Neutrophil (primary cell): ENCODE data around the gene SLC34A3.
A peak's percentile ranks its signal among the peaks of the same experiment; 100 is the strongest.

Source experiments
- H3K27ac ChIP-seq: fragments of 200-600 bp; sonication (generic); 2 replicates; pipeline ENCODE4 v1.5.1; 2016; ENCODE audit warnings: mild to moderate bottlenecking, moderate library complexity
- H3K27me3 ChIP-seq: fragments of 200-600 bp; sonication (generic); 2 replicates; pipeline ENCODE4 v1.6.0; 2016; ENCODE audit warnings: mild to moderate bottlenecking
- H3K36me3 ChIP-seq: fragments of 200-600 bp; sonication (generic); 2 replicates; pipeline ENCODE4 v1.5.1; 2017
- H3K4me1 ChIP-seq, 2 experiments: fragments of 200-600 bp in 1 of 2; sonication (generic) in 1 of 2; 1 replicate in 1 of 2; 2 replicates in 1 of 2; pipeline versions ENCODE4 v1.5.1 to v1.6.1; 2013 to 2016; ENCODE audit warnings: low read depth in 1 of 2, low read length in 1 of 2, mild to moderate bottlenecking in 1 of 2, moderate library complexity in 1 of 2; ENCODE audit not compliant: control insufficient read depth in 1 of 2, insufficient read depth in 1 of 2
- H3K4me3 ChIP-seq, 2 experiments: fragments of 200-600 bp in 1 of 2; sonication (generic) in 1 of 2; 1 replicate in 1 of 2; 2 replicates in 1 of 2; pipeline ENCODE4 v1.5.1; 2013 to 2016; ENCODE audit warnings: low read depth in 1 of 2, low read length in 1 of 2, mild to moderate bottlenecking in 1 of 2, moderate library complexity in 1 of 2
- H3K9me3 ChIP-seq: fragments of 200-600 bp; sonication (generic); 2 replicates; pipeline ENCODE4 v1.5.1; 2016
- TF ChIP-seq, protein P1 (sequence below): fragments of 200-600 bp; sonication (generic); IDR thresholded peaks from 2 replicates; pipeline ENCODE4 v1.5.1; 2016; ENCODE audit warnings: antibody characterized with exemption

The SLC34A3 gene

GRCh38 chr9:137198051-137198901 is 32.4 kb upstream of the SLC34A3 start:
- Histone ChIP-seq H3K27me3 (peaks cover 15% of the 10 kb centered on the region), H3K27ac (no peak overlapping the region), H3K9me3 (no peaks in the 10 kb centered on the region), H3K4me1 (peaks cover 14 to 18% of the 10 kb centered on the region in 2 experiments), H3K4me3 (no peak overlapping the region), H3K36me3 (no peaks in the 10 kb centered on the region)
- TF ChIP-seq, protein P1, sequence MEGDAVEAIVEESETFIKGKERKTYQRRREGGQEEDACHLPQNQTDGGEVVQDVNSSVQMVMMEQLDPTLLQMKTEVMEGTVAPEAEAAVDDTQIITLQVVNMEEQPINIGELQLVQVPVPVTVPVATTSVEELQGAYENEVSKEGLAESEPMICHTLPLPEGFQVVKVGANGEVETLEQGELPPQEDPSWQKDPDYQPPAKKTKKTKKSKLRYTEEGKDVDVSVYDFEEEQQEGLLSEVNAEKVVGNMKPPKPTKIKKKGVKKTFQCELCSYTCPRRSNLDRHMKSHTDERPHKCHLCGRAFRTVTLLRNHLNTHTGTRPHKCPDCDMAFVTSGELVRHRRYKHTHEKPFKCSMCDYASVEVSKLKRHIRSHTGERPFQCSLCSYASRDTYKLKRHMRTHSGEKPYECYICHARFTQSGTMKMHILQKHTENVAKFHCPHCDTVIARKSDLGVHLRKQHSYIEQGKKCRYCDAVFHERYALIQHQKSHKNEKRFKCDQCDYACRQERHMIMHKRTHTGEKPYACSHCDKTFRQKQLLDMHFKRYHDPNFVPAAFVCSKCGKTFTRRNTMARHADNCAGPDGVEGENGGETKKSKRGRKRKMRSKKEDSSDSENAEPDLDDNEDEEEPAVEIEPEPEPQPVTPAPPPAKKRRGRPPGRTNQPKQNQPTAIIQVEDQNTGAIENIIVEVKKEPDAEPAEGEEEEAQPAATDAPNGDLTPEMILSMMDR: no peak

DNA sequence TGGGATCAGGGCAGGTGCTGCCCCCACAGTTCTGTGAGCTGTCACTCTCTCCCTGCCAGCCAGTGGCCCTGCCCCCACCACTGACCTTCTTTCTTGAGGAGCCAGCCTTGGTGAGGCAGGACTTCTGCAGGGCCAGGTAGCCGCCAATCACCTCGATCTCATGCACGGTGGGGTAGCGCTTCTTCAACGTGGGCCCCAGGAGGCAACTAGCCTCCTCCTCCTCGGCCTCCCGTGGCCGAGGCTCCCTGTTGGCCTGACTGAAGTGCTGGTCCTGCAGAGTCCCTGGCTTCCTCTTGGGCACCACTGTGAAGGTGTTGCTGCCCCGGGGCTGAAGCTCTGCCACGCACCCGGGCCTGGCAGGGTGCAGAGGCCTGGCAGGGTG is 31.8 kb upstream of the SLC34A3 start:
- no peaks in the 10 kb centered on the region for H3K9me3 ChIP-seq
- H3K4me1 ChIP-seq: peaks cover 15 to 18% of the 10 kb centered on the region in 2 experiments
- H3K36me3 ChIP-seq: no peaks in the 10 kb centered on the region
- H3K4me3 ChIP-seq: no peak overlapping the region
- TF ChIP-seq, protein P1: no peak
- peaks cover 15% of the 10 kb centered on the region for H3K27me3 ChIP-seq
- no peak overlapping the region for H3K27ac ChIP-seq

DNA sequence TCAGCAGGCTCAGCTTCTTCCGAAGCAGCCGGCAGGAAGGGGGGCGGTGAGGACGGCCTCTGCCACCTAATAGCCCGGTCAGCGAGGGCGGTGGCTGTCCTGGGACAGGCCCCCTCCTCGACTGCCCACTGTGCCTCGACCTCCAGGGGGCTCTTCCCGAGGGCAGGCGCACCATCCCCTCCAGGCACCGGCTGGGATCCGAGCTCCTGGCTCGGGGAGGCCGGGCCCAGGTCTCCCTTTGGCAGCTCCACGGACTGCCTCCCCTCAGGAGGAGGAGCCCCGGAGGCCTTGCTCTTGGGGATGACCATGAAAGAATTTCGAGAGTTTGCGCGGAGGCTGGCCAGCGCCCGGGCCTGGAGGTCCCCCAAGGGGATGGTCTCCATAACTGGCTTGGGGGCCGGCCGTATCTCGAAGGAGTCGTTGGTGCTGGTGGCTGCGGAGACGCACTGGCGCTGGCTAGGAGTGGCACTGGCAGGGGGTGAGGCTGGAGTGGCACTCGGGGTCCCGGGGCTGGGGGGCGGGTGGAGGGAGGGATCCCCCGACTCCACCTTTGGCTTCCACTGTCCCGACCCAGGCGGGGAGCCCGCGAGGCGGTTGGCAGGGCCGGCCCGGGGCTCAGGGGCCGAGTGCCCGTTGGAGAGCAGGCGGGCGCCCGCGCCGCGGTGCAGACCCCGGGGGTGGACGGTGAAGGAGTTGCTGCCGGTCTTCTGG is 31.1 kb upstream of the SLC34A3 start:
- H3K9me3 ChIP-seq: no peaks in the 10 kb centered on the region
- peaks cover 22 to 23% of the 10 kb centered on the region in 2 experiments for H3K4me1 ChIP-seq
- H3K27me3 ChIP-seq: peaks cover 15% of the 10 kb centered on the region
- peak overlapping the region in 1 of 2 experiments; percentile 41 for H3K4me3 ChIP-seq
- TF ChIP-seq, protein P1: no peak
- H3K36me3 ChIP-seq: no peaks in the 10 kb centered on the region
- H3K27ac ChIP-seq: no peak overlapping the region

DNA sequence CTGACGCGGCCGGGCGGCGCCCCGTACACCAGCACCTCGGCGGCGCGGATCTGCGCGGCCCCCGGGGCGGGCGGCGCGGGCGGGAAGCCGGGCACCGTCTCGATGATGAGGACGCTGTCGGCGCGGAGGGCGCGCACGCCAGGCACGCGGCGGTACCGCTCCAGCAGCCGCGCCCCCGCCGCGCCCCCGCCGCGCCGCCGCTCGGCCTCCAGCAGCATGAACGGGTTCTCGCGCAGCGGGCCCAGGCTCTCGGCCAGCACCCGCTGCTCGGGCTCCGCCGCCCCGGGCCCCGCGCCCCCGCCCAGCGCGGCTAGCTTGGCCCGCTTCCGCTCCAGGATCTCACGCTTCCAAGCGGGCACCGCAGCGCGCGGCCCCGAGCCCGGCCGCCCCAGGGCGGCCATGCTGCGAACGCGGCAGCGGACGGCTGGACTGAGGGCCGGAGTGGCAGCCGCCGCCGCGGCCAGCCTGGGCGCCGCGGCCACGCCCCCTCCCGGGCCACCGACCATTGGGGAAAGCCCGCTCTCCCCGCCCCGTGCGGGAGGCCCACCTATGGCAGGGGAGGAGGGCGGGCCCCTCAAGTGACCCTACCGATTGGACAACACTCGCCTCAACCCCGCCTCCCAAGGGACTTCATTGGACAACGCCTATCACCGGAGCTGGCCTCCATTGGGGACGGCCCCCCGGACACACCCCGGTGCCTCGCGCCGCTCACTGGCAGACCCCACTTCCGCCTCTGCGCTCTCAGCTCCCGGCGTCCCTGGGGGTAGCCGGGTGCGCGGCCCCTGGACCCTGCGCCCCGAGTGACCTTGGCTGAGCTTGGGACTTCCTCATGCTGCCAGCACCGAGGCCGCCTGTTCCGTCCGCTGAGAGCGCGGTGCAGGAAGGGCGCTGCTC is 30.1 kb upstream of the SLC34A3 start, which contains the start of gene TPRN:
Gene TPRN (minus strand): TSS at position 431 of the 894 bp plus-strand sequence. CDS start 30 bp downstream, at position 401.
- H3K4me1 ChIP-seq: peaks cover 29% of the 10 kb centered on the region in 2 experiments
- H3K9me3 ChIP-seq: no peaks in the 10 kb centered on the region
- H3K36me3 ChIP-seq: no peaks in the 10 kb centered on the region
- peak within 1 kb of the TSS; percentile 77 to 93 for H3K4me3 ChIP-seq
- H3K27me3 ChIP-seq: peaks cover 15% of the 10 kb centered on the region
- peak within 1 kb of the TSS; percentile 87 for H3K27ac ChIP-seq
- TF ChIP-seq, protein P1: peak; percentile 54
